ENCODE data around the gene WWOX. TPM values are rescaled to one million over a fixed set of nuclear protein-coding genes. Genes with fewer than 3 reads are reported as not detected.

The WWOX gene
- total and polyA plus RNA-seq, 2 donors (not counting 3 experiments of a cell fraction or from before 2014, with no cell fraction given), result 6.2 to 12.5 TPM

GRCh38 chr16:78704416-78704815 is 605.0 kb downstream of the WWOX start:
- ChIA-PET CTCF (no interaction called here), POLR2A (no interaction called here)
- no peak overlapping the region for H3K4me3 ChIP-seq (replicated peaks in 1 of 3; ENCODE audit: insufficient read depth in 1 of 3, low read depth in 1 of 3, low read length in 3 of 3)
- intact Hi-C loops (cut with micrococcal nuclease), result no loop called here
- no TSS peak for BruUV-seq (replicated peaks)
- no peaks in the 10 kb centered on the region for H3K79me2 ChIP-seq (ENCODE audit: control insufficient read depth, insufficient read depth, low read length)
- H2AFZ ChIP-seq (ENCODE audit: low read depth, low read length), result no peak overlapping the region
- dilution Hi-C loops (cut with MboI; ENCODE audit: extremely low pct_ligation_motif_present, low sequenced_read_pairs), result no loop called here
- TF ChIP-seq FOS (IDR thresholded peaks at IDR 0.05; ENCODE audit: borderline replicate concordance, insufficient read depth, low read length) (no peak), POLR2A (IDR thresholded peaks at IDR 0.05; ENCODE audit: low read depth, low read length) (no peak), CTCF (IDR thresholded peaks at IDR 0.05; ENCODE audit: extremely low read depth in 1 of 2, insufficient read depth in 1 of 2, low read depth in 1 of 2, low read length in 2 of 2) (no peak), MAX (IDR thresholded peaks at IDR 0.05; ENCODE audit: insufficient read depth, insufficient read length) (no peak), EZH2 (IDR thresholded peaks at IDR 0.05; ENCODE audit: borderline replicate concordance, low read depth, low read length, severe bottlenecking) (no peak), MYC (IDR thresholded peaks at IDR 0.05; ENCODE audit: low read depth, low read length) (no peak), JUN (IDR thresholded peaks at IDR 0.05; ENCODE audit: borderline replicate concordance, insufficient read depth, insufficient read length, low read depth) (no peak), POLR2AphosphoS5 (IDR thresholded peaks at IDR 0.05; ENCODE audit: insufficient read depth, low read depth, low read length) (no peak), GATA2 (IDR thresholded peaks at IDR 0.05; ENCODE audit: insufficient read depth, insufficient read length, low read depth, low read length) (no peak)
- DNase-seq (ENCODE audit: low read depth, low spot score), result no peak
- peaks cover 2% of the 10 kb centered on the region for H3K9me3 ChIP-seq (replicated peaks; ENCODE audit: control insufficient read depth, insufficient read depth, low read length)
- H3K9me1 ChIP-seq (replicated peaks; ENCODE audit: control insufficient read depth, extremely low read depth, insufficient read depth, low read length), result no peaks in the 10 kb centered on the region
- H3K4me2 ChIP-seq (ENCODE audit: insufficient read depth, low read length), result no peak overlapping the region
- H3K4me1 ChIP-seq (ENCODE audit: control insufficient read depth, extremely low read depth, insufficient read depth, low read length), result no peaks in the 10 kb centered on the region
- no peak for FAIRE-seq
- H3K27me3 ChIP-seq (ENCODE audit: control insufficient read depth in 2 of 2, insufficient read depth in 2 of 2, low read length in 2 of 2), result no peaks in the 10 kb centered on the region
- no peak overlapping the region for H3K27ac ChIP-seq (ENCODE audit: insufficient read depth, low read depth, low read length)
- no peaks in the 10 kb centered on the region for H3K36me3 ChIP-seq (ENCODE audit: control insufficient read depth in 2 of 2, extremely low read depth in 1 of 2, insufficient read depth in 2 of 2, low read length in 2 of 2)
- no peaks in the 10 kb centered on the region for H4K20me1 ChIP-seq (replicated peaks; ENCODE audit: control insufficient read depth, extremely low read depth, insufficient read depth, low read length)
- no peak overlapping the region for H3K9ac ChIP-seq (replicated peaks; ENCODE audit: extremely low read depth, insufficient read depth, low read length)
